GM10266 (cell line): ENCODE measurements around the gene GCSH.

Experiments
- DNase-seq: peaks from one replicate; pipeline ENCODE4 v3.0.0; 2012; ENCODE audit errors: extremely low spot score
- CTCF ChIP-seq: IDR thresholded peaks from 2 replicates; pipeline ENCODE4 v1.5.1; 2012; ENCODE audit warnings: mild to moderate bottlenecking, low read depth; ENCODE audit not compliant: control insufficient read depth, insufficient read depth; ENCODE audit errors: missing control alignments

The GCSH gene

DNA sequence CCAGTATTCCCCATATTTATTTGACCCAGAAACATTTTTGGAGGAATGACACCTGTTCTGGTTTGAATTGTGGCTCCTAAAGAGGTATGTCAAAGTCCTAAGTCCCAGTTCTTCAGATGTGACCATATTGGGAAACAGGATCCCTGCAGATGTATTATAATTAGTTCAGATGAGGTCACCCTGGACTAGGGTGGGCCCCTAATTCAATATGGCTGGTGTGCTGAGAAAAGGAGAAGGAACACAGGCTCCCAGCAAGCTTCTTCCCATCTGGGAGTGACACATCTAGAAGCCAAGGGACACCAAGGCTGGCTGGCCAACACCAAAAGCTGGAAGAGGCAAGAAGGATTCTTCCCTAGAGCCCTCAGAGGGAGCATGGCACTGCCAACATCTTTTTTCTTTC lies 3.8 kb upstream of the GCSH start:
- no peak for TF ChIP-seq CTCF
- no peak for DNase-seq

- no peak for DNase-seq
- TF ChIP-seq CTCF = no peak
These were observed 1.0 kb upstream of the GCSH start for GRCh38 chr16:81097230-81097629.

- TF ChIP-seq CTCF = no peak
- no peak for DNase-seq
These were observed 567 bp upstream of the GCSH start for GRCh38 chr16:81096715-81097208.

DNA sequence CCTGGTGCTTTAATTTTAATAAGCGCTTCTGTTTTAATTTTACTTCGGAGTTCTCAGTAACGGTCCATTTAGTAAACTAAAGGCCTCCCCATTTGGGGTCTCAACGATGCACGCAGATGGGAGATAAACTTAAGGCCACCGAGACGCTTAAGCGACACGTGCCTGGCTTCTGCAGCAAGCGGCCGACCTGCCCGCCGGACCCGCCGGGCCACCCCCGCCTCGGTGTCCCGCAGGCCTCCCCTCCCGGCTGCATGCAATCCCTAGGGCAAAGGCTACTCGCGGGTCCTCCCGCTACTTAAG lies 592 bp downstream of the GCSH start:
- TF ChIP-seq CTCF = no peak
- DNase-seq = no peak

GRCh38 chr16:81094771-81095251 lies 1.4 kb downstream of the GCSH start:
- TF ChIP-seq CTCF = no peak
- DNase-seq = no peak

DNA sequence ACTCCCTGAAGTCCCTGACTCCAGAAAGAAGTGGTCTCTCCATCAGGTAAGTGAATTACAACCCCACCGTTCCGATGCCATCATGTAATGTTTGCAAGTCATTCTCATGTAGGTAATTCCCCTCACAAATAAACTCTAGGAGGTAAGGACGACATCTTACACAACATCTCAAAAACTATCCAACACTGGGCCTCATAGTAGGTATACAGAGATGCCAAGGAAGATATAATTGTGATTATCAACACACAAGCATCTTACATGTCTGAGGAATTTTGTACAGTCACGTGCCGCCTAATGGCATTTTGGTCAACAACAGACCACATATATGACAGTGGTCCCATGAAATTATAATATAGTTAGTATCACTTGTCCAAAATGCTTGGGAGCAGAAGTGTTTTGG lies 7.4 kb downstream of the GCSH start:
- DNase-seq = no peak
- no peak for TF ChIP-seq CTCF

DNA sequence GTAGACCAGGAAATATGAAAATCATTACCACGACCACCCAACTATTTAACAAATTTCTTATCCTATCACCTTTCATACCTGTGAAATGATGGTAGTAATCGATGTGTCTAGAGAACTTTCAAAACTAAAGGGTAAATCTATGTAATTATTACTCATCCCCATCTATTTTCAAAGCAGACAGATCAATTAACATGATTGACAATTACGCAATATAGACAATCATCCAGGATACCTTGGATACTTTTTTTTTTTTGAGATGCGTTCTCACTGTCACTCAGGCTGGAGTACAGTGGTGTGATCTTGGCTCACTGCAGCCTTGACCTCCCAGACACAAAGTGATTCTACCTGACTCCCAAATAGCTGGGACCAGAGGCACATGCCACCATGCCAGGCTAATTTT lies 15.2 kb downstream of the GCSH start:
- no peak for TF ChIP-seq CTCF
- DNase-seq = no peak

GRCh38 chr16:81080233-81080632 lies 16.0 kb downstream of the GCSH start:
- TF ChIP-seq CTCF = no peak
- DNase-seq = no peak
